Immature natural killer cell (primary cell): Measurements from ENCODE around the gene RNMT. TPM values are rescaled to one million over a fixed set of nuclear protein-coding genes. Genes with fewer than 3 reads are reported as not detected.

Experiments
- DNase-seq, 3 donors: peaks; one replicate each; pipeline ENCODE4 v3.0.0; 2022; ENCODE audit warnings: mixed read lengths in 1 of 3
- H3K27ac Mint-ChIP-seq, 6 donors: one replicate each; pipeline ENCODE4 v1.8.0; 2020; ENCODE audit warnings: mixed read lengths in 6 of 6, mild to moderate bottlenecking in 5 of 6, inconsistent platforms in 4 of 6, moderate library complexity in 3 of 6
- H3K27me3 Mint-ChIP-seq, 3 donors: one replicate each; pipeline ENCODE4 v1.8.0; 2020 to 2021; ENCODE audit warnings: low read depth in 3 of 3, mild to moderate bottlenecking in 3 of 3, mixed read lengths in 3 of 3, moderate library complexity in 3 of 3, inconsistent platforms in 1 of 3
- H3K36me3 Mint-ChIP-seq, 3 donors: one replicate each; pipeline ENCODE4 v1.8.0; 2020; ENCODE audit warnings: mixed read lengths in 3 of 3, inconsistent platforms in 2 of 3, mild to moderate bottlenecking in 2 of 3
- H3K4me1 Mint-ChIP-seq, 2 donors: one replicate each; pipeline ENCODE4 v1.8.0; 2020; ENCODE audit warnings: inconsistent platforms in 2 of 2, mild to moderate bottlenecking in 2 of 2, mixed read lengths in 2 of 2, moderate library complexity in 1 of 2
- H3K4me3 Mint-ChIP-seq, 5 donors: one replicate each; pipeline ENCODE4 v1.8.0; 2020; ENCODE audit warnings: mild to moderate bottlenecking in 5 of 5, mixed read lengths in 5 of 5, inconsistent platforms in 3 of 5, moderate library complexity in 3 of 5
- H3K9me3 Mint-ChIP-seq, 6 donors: one replicate each; pipeline ENCODE4 v1.8.0; 2020; ENCODE audit warnings: mild to moderate bottlenecking in 6 of 6, mixed read lengths in 6 of 6, inconsistent platforms in 4 of 6, moderate library complexity in 3 of 6
- polyA plus RNA-seq, 3 donors: library from polyadenylated mRNA; unstranded; fragments of 300-500 nt; fragmentation: Illumina TruSeq; gene quantifications; one replicate each; pipeline ENCODE4 v1.2.3, GENCODE V29; 2021

The RNMT gene
- polyA plus RNA-seq, 3 donors from 2014 or later: 24.2 to 49.7 (median 42.4) TPM

DNA sequence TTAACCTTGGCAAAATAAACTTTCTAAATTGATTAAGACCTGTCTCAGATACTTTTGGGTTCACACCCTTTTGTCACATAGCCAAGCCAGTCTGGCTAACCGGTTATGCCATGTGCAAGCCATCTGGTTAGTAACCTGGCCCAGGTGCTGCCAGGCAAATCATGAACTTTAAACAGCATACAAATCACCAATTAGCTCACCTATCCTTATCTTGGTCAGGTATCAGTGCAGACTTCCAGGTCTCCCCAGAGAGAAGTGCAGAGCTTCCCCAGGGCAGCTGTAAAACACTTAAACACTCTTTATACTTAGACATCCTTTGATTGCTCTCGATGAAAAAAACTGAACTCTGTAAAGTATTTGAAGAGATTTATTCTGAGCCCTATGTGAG is 82.6 kb downstream of the RNMT start:
- Mint-ChIP-seq H3K27ac (no peak overlapping the region), H3K9me3 (peaks cover 0 to 2% (median 0%) of the 10 kb centered on the region in 6 donors)

GRCh38 chr18:13809531-13810255 is 83.2 kb downstream of the RNMT start:
- H3K27me3 Mint-ChIP-seq: peaks cover 2 to 10% (median 4%) of the 10 kb centered on the region in 3 donors

More for the DNA sequence above, 82.6 kb downstream of the RNMT start:
- no peak for DNase-seq
- Mint-ChIP-seq H3K4me3 (no peak overlapping the region), H3K27me3 (peaks cover 5 to 10% (median 9%) of the 10 kb centered on the region in 3 donors), H3K36me3 (no peaks in the 10 kb centered on the region), H3K4me1 (no peaks in the 10 kb centered on the region)

DNA sequence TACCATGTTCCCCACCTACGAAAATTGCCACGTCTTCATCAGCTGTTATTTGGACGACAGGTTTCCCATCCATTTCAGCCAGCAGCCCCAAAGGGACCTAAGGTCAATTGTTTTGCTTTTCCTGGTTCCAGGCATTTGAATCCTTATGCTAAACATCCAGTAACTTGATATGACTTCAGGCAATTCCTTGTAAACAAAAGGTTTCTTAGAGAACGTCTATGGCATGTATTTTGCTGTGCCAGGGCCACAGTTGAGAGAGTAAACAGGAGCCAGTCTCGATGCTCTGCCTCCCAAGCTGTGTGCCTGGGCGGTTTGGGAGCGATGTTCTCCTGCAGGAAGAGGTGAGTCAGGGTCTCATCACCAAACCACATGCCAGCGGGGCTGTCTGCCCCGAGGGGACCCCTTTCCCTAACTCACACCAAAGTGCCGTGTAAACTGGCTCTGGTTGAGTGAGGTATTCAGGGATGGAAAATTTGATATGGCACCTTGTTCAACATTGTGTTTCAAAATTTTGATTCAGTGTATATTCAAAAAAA is 84.5 kb downstream of the RNMT start:
- peaks cover 2 to 7% (median 5%) of the 10 kb centered on the region in 3 donors for H3K27me3 Mint-ChIP-seq
- H3K4me3 Mint-ChIP-seq: no peak overlapping the region
- DNase-seq: no peak
- no peak overlapping the region for H3K27ac Mint-ChIP-seq
- H3K4me1 Mint-ChIP-seq: no peaks in the 10 kb centered on the region
- H3K9me3 Mint-ChIP-seq: peaks cover 0 to 1% (median 0%) of the 10 kb centered on the region in 6 donors
- H3K36me3 Mint-ChIP-seq: no peaks in the 10 kb centered on the region

More at GRCh38 chr18:13809531-13810255, 83.2 kb downstream of the RNMT start:
- Mint-ChIP-seq H3K4me3 (no peak overlapping the region), H3K9me3 (peaks cover 0 to 2% (median 0%) of the 10 kb centered on the region in 6 donors), H3K27ac (no peak overlapping the region), H3K36me3 (no peaks in the 10 kb centered on the region), H3K4me1 (no peaks in the 10 kb centered on the region)
- no peak for DNase-seq

DNA sequence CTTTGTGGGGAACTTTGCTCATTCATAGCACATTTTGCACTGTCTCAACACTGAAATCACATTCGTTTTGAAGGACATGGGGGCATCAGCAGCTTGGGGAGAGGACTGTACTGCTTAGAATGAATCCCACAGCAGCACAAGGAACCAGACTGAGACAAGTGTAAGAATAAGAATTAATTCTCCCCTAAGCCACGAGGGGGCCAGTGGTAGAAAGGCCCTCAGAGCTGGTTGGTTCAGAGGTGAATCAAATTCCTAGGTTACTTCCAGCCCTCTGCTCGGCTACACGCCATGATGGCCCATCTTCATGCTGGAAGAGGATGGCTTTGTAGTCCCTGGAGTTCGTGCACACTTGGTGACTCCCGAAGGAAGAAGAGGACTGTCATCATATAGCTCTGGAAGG is 85.5 kb downstream of the RNMT start:
- H3K27me3 Mint-ChIP-seq: peaks cover 2 to 5% (median 5%) of the 10 kb centered on the region in 3 donors
- no peak for DNase-seq
- H3K4me1 Mint-ChIP-seq: no peaks in the 10 kb centered on the region
- H3K9me3 Mint-ChIP-seq: no peaks in the 10 kb centered on the region
- no peaks in the 10 kb centered on the region for H3K36me3 Mint-ChIP-seq
- no peak overlapping the region for H3K27ac Mint-ChIP-seq
- H3K4me3 Mint-ChIP-seq: no peak overlapping the region

- H3K27me3 Mint-ChIP-seq: peaks cover 2 to 5% (median 5%) of the 10 kb centered on the region in 3 donors
- H3K4me3 Mint-ChIP-seq: no peak overlapping the region
- H3K27ac Mint-ChIP-seq: peak overlapping the region in 1 of 6 donors; percentile 47
- no peaks in the 10 kb centered on the region for H3K4me1 Mint-ChIP-seq
- H3K36me3 Mint-ChIP-seq: no peaks in the 10 kb centered on the region
- DNase-seq: peak; percentile 11 to 15 (median 14)
- H3K9me3 Mint-ChIP-seq: no peaks in the 10 kb centered on the region
These were observed 86.9 kb downstream of the RNMT start for GRCh38 chr18:13813271-13813849.

Other genes starting within 250 kb of the RNMT start
- gene FAM210A, start 115 bp upstream of the RNMT start, polyA plus RNA-seq: 10 to 100 TPM; 11.4 to 15.3 (median 14.2) TPM
- gene MC5R, start 97.5 kb downstream of the RNMT start, polyA plus RNA-seq: not detected
- gene MC2R, start 188.9 kb downstream of the RNMT start, polyA plus RNA-seq: not detected